HL-60 (cell line): Measurements from ENCODE around the gene ITGA6.

Experiments used
- GABPA ChIP-seq: IDR thresholded peaks from 2 replicates; pipeline ENCODE4 v1.6.1; 2012; ENCODE audit warnings: low read depth
- REST ChIP-seq: IDR thresholded peaks from 2 replicates; pipeline ENCODE4 v1.6.1; 2012; ENCODE audit warnings: low read depth; ENCODE audit not compliant: insufficient replicate concordance
- TF ChIP-seq, protein P1 (sequence below): IDR thresholded peaks from one replicate; pipeline ENCODE4 v1.5.1; 2011; ENCODE audit warnings: low read length, control low read depth, inconsistent platforms; ENCODE audit not compliant: insufficient read depth

- TF ChIP-seq, protein P1, sequence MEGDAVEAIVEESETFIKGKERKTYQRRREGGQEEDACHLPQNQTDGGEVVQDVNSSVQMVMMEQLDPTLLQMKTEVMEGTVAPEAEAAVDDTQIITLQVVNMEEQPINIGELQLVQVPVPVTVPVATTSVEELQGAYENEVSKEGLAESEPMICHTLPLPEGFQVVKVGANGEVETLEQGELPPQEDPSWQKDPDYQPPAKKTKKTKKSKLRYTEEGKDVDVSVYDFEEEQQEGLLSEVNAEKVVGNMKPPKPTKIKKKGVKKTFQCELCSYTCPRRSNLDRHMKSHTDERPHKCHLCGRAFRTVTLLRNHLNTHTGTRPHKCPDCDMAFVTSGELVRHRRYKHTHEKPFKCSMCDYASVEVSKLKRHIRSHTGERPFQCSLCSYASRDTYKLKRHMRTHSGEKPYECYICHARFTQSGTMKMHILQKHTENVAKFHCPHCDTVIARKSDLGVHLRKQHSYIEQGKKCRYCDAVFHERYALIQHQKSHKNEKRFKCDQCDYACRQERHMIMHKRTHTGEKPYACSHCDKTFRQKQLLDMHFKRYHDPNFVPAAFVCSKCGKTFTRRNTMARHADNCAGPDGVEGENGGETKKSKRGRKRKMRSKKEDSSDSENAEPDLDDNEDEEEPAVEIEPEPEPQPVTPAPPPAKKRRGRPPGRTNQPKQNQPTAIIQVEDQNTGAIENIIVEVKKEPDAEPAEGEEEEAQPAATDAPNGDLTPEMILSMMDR, result no peak
- TF ChIP-seq REST (no peak), GABPA (no peak)
Observed at GRCh38 chr2:172473167-172473566, 45.8 kb downstream of the ITGA6 start.
